GM12872 (cell line): Measurements from ENCODE around the gene RGMA.

Experiments used
- TF ChIP-seq, protein P1 (sequence below): IDR thresholded peaks from 3 replicates; pipeline ENCODE4 v1.5.1; 2011; ENCODE audit warnings: low read depth, mild to moderate bottlenecking, low read length, moderate library complexity; ENCODE audit not compliant: insufficient read depth

The RGMA gene, protein sequence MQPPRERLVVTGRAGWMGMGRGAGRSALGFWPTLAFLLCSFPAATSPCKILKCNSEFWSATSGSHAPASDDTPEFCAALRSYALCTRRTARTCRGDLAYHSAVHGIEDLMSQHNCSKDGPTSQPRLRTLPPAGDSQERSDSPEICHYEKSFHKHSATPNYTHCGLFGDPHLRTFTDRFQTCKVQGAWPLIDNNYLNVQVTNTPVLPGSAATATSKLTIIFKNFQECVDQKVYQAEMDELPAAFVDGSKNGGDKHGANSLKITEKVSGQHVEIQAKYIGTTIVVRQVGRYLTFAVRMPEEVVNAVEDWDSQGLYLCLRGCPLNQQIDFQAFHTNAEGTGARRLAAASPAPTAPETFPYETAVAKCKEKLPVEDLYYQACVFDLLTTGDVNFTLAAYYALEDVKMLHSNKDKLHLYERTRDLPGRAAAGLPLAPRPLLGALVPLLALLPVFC

DNA sequence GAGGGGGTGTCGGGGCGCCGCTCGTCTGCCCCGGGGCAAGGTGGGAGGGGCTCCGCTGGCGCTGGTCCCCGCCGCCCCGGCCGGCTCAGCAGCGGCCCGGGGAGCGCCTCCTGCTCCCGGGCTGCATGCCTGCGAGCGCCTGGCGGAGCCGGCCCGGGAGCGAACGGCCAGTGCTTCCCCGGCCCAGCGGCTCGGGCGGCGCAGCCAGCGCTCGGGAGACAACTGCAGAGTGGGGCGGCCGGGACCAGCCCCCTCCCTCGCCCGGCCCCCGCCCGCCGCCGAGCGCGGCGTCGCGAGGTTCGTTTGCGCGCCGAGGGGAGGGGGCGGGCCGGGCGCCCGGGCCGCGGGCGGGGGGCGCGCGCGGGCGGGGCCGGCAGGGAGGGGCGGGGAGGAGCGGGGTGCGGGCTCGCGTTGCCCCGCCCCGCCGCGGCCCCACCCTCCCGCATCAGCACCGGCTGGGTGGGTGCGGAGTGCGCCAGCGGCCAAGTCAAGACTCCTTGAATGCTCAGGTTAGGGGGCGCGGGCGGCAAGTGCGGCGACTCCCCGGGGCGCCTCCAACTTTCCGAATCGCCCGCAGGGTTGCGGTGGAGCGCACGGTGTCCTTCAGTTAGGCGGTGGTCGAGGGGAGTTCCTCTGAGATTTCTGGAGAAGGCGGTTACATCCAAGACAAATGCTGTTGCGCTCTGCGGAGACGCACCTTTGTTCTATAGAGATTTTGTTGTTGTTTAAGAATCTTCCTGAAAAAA lies at the start of gene RGMA:
Gene RGMA, minus strand, starts transcription at position 231 of the 746 bp plus-strand sequence. CDS start 279 bp downstream, outside the sequence.
- TF ChIP-seq, protein P1, sequence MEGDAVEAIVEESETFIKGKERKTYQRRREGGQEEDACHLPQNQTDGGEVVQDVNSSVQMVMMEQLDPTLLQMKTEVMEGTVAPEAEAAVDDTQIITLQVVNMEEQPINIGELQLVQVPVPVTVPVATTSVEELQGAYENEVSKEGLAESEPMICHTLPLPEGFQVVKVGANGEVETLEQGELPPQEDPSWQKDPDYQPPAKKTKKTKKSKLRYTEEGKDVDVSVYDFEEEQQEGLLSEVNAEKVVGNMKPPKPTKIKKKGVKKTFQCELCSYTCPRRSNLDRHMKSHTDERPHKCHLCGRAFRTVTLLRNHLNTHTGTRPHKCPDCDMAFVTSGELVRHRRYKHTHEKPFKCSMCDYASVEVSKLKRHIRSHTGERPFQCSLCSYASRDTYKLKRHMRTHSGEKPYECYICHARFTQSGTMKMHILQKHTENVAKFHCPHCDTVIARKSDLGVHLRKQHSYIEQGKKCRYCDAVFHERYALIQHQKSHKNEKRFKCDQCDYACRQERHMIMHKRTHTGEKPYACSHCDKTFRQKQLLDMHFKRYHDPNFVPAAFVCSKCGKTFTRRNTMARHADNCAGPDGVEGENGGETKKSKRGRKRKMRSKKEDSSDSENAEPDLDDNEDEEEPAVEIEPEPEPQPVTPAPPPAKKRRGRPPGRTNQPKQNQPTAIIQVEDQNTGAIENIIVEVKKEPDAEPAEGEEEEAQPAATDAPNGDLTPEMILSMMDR, result no peak

DNA sequence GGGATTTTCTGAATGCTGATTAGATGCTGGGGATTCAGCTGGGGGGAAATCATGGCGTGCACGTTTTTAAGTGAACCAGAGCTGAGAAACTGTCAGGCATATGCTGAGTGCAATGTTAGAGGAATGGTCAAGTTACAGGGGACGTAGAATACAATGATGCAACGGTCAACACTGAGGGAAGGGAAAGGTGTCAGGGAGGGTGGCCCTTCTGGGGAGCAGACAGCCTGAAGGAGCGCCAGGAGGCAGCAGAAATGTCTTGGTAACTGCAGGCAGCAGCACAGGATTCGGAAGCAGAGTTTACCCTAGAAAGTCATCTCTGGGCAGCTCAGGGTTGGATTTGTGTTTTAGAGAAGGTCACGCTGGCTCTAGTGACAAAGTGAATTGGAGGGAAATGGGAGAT lies 47.6 kb upstream of the RGMA start:
- TF ChIP-seq, protein P1, result no peak

DNA sequence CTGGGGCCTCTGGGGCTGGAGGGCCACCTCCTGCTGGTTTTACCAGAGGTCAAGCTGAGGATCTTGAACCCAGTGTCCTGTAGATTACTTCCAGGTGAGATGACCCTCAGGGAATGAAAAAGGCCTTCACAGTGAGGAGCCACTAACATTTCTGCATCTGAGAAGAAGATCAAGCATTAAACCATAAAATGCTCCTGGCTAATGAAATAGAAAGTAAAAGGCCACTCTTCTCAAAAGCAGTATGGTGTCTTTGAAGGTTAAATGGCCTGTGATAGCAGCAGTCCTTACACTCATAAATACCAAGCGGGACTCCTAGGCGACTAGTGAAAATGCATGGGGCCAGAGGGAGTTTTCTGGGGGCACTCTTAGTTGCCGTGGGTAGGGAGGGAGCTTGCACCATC lies 47.0 kb upstream of the RGMA start:
- TF ChIP-seq, protein P1, result no peak

DNA sequence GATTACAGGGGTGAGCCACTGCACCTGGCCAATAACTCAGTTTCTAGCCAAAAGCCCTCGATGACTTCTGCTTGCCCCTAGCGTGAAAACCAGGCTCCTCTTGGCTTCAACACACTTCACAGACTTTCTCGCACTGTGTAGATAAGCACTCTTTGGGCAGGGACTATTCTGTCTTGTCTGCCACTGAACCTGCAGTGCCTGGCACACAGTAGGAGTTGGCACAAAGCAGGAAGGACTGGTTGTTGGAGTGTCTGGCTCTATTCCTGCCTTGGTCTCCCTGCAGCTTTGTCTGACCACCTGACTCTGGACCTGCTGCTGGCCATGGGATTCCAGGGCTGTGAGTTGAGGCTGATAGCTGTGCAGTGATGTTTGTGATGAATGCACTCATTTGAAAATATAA lies 46.4 kb upstream of the RGMA start:
- TF ChIP-seq, protein P1, result no peak

DNA sequence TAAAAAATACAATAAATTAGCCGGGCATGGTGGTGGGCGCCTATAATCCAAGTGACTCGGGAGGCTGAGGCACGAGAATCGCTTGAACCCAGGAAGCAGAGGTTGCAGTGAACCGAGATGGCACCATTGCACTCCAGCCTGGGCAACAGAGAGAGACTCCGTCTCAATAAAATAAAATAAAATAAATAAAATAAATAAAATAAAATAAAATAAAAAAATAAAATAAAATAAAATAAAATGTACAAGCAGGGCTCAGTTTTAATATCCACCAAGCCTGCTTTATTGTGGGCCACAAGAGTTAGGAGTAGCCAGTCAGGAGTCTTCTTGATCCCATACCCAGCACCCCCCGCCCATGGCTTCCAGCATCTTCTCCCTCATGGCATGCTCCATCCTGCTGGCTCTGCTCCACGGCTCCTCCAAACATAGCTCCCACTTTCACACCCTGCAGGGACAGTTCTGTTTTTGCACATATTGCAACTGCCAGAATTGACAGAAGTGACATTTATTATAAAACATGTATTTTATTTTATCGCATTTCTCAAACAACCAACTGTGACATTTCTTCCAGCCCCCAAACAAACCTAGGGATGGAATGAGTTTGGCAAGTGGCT lies 42.6 kb upstream of the RGMA start:
- TF ChIP-seq, protein P1, result no peak

DNA sequence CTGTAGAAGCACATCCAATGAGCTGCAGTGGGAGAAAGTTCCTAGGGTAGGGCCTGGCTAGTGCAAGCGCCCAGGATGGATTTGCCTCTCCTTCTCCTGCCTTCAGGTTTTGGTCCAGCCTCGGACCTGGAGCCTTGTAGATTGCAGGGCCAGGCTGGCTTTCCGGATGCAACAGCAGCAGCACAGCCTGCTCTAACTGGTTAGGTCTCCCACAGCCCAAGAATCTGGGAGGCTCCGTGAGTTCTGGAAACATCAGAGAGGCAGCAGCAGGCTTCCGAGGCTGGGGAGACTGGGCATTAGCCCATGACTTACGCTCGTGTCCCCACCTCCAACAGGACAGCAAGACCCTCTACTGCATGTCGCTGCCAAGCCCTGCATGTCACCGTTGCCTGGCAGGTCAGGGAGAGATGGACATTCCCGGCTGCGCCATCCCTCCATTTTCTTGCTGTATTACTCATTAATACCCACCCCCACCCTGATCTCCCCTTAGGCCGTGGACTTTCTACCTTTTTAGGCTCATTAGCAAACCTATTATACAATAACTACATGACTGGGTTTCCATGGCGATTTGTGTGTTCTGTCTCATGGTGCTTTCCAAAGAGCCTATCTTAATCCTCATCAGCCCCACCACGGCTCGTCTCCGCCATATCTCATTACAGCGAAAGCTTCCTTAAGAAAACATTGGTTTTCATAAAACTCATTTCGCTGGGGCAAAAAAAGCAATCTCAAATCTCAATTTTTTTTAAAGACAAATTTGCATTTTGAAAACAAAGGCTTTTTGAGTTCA lies 40.9 kb upstream of the RGMA start:
- TF ChIP-seq, protein P1, result no peak
